HG03280 (cell line): ENCODE measurements around the gene GARNL3.

Experiments used
- ATAC-seq: cut with Tn5 transposase; IDR thresholded peaks from one replicate; pipeline ENCODE4 v1.9.1; 2021; ENCODE audit warnings: mild to moderate bottlenecking, moderate library complexity; ENCODE audit not compliant: unreplicated experiment

Gene GARNL3

DNA sequence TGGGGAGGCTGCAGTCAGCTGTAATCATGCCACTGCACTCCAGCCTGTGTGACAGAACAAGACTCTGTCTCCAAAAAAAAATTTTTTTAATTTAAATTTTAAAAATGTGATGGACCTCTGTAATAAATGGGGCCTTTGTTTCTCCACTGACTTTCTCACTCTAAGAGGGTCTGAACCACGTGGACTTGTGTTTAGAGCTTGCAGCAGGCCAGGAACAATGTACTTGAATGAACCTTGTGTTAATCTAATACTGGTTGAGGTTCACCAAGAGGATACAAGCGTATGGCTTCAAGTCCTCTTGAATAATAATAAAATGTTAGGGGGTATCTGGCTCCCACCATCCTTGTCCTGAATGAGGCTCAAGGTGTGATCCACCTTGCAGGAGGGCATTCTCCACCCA, 118.0 kb downstream of the GARNL3 start:
- no peak for ATAC-seq

- no peak for ATAC-seq
Observed at GRCh38 chr9:127384016-127384730, 119.6 kb downstream of the GARNL3 start.

- ATAC-seq, result no peak
Observed at GRCh38 chr9:127384901-127385300, 120.3 kb downstream of the GARNL3 start.

DNA sequence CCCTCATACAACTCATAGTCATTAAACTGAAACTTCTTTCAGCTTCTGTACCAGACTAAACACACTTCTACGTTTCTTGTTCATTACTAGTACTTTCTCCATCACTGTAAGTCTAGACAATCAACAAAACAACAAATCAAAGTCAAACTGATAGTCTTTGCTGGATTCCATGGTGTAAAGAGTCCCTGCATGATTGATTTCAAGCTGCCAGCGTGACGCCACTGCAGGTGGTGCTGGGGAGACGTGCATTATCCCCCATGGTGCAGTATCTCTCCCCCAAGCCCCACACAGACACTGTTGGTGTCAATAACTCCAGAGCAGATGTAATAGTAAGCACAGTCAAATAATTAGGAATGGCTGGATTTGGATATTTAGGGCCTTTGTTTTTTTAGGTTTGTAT, 121.7 kb downstream of the GARNL3 start:
- no peak for ATAC-seq

- ATAC-seq, result no peak
Observed at GRCh38 chr9:127386981-127387380, 122.4 kb downstream of the GARNL3 start.

- peak; percentile 80 for ATAC-seq
Observed at GRCh38 chr9:127388037-127388855, 123.7 kb downstream of the GARNL3 start.

GRCh38 chr9:127388856-127389238, 124.3 kb downstream of the GARNL3 start:
- ATAC-seq, result no peak

GRCh38 chr9:127389381-127390247, 125.0 kb downstream of the GARNL3 start:
- no peak for ATAC-seq

- ATAC-seq, result no peak
Observed at GRCh38 chr9:127390248-127390545, 125.6 kb downstream of the GARNL3 start.

- ATAC-seq, result no peak
Observed at GRCh38 chr9:127390563-127390962, 126.0 kb downstream of the GARNL3 start.

DNA sequence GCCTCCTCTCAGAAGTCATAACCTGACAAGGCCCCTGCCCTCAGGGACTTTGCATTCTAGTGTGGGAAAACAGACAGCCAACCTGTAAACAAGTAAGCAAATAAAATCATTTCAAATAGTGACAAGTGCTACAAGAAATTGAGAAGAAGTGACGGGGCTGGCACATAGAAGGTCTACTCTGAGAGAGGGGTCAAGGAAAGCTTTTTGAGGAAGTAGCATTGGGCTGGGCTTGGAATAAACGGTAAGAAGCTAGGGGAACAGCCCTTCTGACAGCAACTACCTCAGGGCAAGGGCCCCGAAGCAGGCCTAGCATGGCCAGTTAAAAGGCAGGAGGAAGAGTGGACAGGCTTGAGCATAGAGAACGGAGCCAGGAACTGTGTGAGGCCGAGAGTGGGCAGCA, 127.6 kb downstream of the GARNL3 start:
- ATAC-seq, result no peak

DNA sequence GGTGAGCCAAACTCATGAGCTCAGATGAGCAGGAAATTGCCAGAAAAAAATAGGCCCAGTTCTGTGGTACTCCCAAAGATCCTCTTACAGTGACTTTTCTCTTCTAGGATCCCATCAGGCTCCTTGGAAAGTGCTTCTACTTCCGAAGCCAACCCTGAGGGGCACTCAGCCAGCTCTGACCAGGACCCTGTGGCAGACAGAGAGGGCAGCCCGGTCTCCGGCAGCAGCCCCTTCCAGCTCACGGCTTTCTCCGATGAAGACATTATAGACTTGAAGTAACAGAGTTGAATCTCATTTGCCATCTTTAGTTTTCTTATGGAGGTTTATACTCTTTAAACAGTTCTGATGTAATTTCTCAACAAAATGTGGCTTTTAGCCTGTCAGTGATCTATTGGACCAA, 128.4 kb downstream of the GARNL3 start:
- no peak for ATAC-seq

GRCh38 chr9:127393645-127394044, 129.1 kb downstream of the GARNL3 start:
- no peak for ATAC-seq

GRCh38 chr9:127395497-127396252, 131.1 kb downstream of the GARNL3 start:
- no peak for ATAC-seq

- ATAC-seq, result no peak
Observed at GRCh38 chr9:127396253-127396807, 131.8 kb downstream of the GARNL3 start.

- ATAC-seq, result peak; percentile 95
Observed at GRCh38 chr9:127396808-127397645, 132.5 kb downstream of the GARNL3 start, which contains the start of gene SLC2A8. TSS of gene SLC2A8 (plus strand) at chr9:127397169. CDS start at chr9:127397231, 62 bp downstream.

- ATAC-seq, result no peak
Observed at GRCh38 chr9:127397646-127398274, 133.2 kb downstream of the GARNL3 start.

GRCh38 chr9:127398275-127398647, 133.7 kb downstream of the GARNL3 start:
- ATAC-seq, result no peak
